Measurements from ENCODE around the gene ZNF791.

DNA sequence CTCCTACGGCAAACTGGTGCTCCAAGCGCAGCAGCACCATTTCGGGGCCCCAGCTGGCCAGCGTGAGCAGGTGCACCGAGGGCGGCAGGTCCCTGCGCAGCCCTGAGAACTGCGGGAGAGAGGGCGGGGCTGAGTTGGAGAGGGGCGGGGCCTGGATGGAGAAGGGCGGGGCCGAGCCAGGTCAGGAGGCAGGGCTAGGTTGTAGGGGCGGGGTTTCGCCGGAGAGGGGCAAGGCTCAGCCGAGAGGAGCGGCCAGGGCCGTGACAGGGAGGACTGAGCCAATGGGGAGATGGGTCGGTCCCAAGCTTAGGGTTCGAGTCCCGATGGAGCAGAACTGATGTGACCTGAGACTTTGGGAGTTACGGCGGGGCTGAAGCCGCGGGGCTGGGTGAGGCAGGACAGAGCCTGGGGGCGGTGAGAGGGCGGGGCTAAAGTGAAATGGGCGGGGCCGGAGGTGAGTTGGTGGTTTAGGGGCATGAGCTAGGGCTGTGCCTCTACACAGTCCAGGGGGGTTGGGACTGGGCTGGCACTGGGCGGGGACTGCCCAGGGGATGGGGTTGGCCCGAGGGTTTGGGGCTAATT, 36.9 kb downstream of the ZNF791 start:
- TF ChIP-seq, protein P1, sequence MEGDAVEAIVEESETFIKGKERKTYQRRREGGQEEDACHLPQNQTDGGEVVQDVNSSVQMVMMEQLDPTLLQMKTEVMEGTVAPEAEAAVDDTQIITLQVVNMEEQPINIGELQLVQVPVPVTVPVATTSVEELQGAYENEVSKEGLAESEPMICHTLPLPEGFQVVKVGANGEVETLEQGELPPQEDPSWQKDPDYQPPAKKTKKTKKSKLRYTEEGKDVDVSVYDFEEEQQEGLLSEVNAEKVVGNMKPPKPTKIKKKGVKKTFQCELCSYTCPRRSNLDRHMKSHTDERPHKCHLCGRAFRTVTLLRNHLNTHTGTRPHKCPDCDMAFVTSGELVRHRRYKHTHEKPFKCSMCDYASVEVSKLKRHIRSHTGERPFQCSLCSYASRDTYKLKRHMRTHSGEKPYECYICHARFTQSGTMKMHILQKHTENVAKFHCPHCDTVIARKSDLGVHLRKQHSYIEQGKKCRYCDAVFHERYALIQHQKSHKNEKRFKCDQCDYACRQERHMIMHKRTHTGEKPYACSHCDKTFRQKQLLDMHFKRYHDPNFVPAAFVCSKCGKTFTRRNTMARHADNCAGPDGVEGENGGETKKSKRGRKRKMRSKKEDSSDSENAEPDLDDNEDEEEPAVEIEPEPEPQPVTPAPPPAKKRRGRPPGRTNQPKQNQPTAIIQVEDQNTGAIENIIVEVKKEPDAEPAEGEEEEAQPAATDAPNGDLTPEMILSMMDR (conservative IDR thresholded peaks at IDR 0.05; ENCODE audit: low read depth in 2 of 2) = 0 out of 4 replicates have a peak, but pooled peaks of 1 of the 2 experiments have one; percentile 4
- no peak for TF ChIP-seq EZH2 (IDR thresholded peaks at IDR 0.05; ENCODE audit: low read depth, unreplicated experiment)
- no peak for TF ChIP-seq STAT1 (IDR thresholded peaks at IDR 0.05; ENCODE audit: unreplicated experiment)
- peak; percentile 37; the same call in 1 of the 2 replicates for TF ChIP-seq POLR2AphosphoS5 (IDR thresholded peaks at IDR 0.05; ENCODE audit: low read depth)
- TF ChIP-seq, protein P2, sequence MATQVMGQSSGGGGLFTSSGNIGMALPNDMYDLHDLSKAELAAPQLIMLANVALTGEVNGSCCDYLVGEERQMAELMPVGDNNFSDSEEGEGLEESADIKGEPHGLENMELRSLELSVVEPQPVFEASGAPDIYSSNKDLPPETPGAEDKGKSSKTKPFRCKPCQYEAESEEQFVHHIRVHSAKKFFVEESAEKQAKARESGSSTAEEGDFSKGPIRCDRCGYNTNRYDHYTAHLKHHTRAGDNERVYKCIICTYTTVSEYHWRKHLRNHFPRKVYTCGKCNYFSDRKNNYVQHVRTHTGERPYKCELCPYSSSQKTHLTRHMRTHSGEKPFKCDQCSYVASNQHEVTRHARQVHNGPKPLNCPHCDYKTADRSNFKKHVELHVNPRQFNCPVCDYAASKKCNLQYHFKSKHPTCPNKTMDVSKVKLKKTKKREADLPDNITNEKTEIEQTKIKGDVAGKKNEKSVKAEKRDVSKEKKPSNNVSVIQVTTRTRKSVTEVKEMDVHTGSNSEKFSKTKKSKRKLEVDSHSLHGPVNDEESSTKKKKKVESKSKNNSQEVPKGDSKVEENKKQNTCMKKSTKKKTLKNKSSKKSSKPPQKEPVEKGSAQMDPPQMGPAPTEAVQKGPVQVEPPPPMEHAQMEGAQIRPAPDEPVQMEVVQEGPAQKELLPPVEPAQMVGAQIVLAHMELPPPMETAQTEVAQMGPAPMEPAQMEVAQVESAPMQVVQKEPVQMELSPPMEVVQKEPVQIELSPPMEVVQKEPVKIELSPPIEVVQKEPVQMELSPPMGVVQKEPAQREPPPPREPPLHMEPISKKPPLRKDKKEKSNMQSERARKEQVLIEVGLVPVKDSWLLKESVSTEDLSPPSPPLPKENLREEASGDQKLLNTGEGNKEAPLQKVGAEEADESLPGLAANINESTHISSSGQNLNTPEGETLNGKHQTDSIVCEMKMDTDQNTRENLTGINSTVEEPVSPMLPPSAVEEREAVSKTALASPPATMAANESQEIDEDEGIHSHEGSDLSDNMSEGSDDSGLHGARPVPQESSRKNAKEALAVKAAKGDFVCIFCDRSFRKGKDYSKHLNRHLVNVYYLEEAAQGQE (IDR thresholded peaks at IDR 0.05; ENCODE audit: unreplicated experiment) = no peak
- TF ChIP-seq EZH2phosphoT487 (IDR thresholded peaks at IDR 0.05; ENCODE audit: unreplicated experiment) = no peak
- no peak for TF ChIP-seq ZNF331 (CRISPR knock-in tag; IDR thresholded peaks at IDR 0.05; ENCODE audit: low read depth)
- no peak for TF ChIP-seq CREB1 (CRISPR knock-in tag; IDR thresholded peaks at IDR 0.05; ENCODE audit: low read depth)
- TF ChIP-seq, protein P3, sequence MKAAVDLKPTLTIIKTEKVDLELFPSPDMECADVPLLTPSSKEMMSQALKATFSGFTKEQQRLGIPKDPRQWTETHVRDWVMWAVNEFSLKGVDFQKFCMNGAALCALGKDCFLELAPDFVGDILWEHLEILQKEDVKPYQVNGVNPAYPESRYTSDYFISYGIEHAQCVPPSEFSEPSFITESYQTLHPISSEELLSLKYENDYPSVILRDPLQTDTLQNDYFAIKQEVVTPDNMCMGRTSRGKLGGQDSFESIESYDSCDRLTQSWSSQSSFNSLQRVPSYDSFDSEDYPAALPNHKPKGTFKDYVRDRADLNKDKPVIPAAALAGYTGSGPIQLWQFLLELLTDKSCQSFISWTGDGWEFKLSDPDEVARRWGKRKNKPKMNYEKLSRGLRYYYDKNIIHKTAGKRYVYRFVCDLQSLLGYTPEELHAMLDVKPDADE (IDR thresholded peaks at IDR 0.05) = no peak
- no peak for TF ChIP-seq JUNB (IDR thresholded peaks at IDR 0.05; ENCODE audit: unreplicated experiment)

Measured in GM23338 (cell line).